ENCODE data around the gene SLC22A3. TPM values are rescaled to one million over a fixed set of nuclear protein-coding genes. Genes with fewer than 3 reads are reported as not detected.
"Not testable (repeated sequence)": the region's sequence is repeated elsewhere in the genome, so short reads cannot be mapped to it uniquely, and the experiment has no call there.

SLC22A3 gene
- polyA plus RNA-seq, 3 donors: 2.8 to 11.3 (median 2.9) TPM

DNA sequence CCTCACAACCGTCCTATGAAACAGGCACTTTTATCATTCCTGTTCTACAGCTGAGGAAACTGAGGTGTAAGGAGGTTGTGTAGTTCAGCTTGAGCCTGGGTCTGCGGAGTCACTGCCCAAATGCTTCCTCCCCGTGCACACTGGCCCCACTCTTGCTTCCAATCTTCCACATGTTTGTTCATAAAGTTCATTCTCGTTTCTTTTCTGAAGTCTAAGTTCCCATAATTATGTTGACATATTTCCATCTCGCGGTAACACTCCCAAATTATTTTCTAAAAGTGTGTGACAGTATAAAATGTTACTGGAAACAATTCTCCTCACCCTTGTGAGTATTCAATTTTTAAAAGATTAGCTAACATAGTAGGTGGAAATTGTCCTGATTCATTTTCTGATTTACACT lies 106.9 kb downstream of the SLC22A3 start:
- no peak overlapping the region for H3K27ac ChIP-seq (ENCODE audit: low read depth, low read length)
- WGBS, 3 donors: 50 to 64% (median 55%) methylated on average over 6 of the region's 6 CpGs

DNA sequence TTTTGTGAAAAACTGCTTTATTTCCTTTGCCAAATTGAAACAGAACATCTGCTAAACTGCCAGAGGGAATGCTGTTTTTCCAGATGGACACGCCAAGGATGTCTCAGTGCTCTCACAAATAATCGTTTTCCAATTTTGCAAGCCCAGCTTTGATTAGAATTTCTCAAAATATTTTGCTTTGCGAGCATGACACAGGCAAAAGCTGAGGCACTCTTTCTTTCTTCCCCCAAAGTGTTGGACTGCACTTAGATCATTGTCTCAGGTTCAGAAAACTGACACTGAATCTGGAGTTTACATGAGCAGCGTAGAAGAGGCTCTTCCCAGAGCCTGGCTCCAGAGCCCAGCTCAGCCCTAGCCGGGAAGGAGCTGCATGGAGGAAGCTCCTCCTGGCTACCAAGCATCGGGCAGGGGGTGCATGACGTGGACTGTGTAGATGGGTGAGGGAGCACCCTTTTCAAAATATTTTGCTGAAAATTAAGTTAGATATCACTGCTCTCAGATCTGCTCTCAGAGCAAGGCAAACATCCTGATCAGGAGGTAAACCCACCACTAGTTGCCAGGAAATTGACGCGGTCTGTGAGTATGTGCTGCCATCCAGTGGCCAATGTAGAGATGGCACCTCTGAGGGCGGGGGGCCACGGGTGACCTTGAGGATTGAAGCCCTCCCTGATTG lies 107.5 kb downstream of the SLC22A3 start:
- 14 to 23% (median 23%) methylated on average over 11 of the region's 11 CpGs for WGBS, 3 donors
- no peak overlapping the region for H3K27ac ChIP-seq (ENCODE audit: low read depth, low read length)

DNA sequence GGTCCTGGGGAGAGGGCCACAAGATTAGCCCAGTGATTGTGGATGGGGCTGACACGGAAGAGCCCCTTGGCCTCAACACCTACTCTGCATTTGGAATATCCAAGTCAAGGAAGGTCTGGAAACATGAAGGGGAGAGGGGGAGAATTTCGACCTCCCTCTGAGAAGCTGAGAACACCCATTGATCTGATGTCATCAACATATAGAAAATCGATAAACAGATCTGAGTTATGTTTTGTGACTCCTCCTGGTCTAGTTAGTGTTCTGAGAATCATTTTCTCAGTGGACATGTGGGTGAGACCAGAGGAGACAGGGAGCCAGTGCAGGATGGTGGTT lies 108.0 kb downstream of the SLC22A3 start:
- WGBS, 3 donors: 20 to 32% (median 28%) methylated on average over 3 of the region's 3 CpGs

DNA sequence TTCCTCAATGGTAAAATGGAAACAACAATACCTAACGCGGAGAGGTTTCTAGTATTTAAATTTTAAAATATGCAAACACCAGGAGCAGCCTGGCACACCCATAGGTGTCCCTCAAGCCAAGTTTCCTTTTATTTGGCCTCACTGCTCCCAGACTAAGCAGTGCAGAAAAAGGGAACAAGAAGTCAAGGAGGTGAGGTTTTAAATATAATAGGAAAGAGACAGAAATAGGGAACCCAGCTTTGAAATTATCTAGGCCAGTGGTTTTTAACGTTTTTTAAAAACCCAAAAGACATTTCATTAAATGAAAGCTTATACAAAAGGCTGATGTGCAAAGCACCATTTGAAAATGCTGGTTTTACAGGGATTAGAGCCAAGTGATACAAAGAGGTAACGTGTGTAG lies 109.6 kb downstream of the SLC22A3 start:
- WGBS, 3 donors: 43 to 64% (median 53%) methylated on average over 4 of the region's 4 CpGs
- H3K27ac ChIP-seq (ENCODE audit: low read depth, low read length): no peak overlapping the region

More for the DNA sequence above, 108.0 kb downstream of the SLC22A3 start:
- no peak overlapping the region for H3K27ac ChIP-seq (ENCODE audit: low read depth, low read length)

DNA sequence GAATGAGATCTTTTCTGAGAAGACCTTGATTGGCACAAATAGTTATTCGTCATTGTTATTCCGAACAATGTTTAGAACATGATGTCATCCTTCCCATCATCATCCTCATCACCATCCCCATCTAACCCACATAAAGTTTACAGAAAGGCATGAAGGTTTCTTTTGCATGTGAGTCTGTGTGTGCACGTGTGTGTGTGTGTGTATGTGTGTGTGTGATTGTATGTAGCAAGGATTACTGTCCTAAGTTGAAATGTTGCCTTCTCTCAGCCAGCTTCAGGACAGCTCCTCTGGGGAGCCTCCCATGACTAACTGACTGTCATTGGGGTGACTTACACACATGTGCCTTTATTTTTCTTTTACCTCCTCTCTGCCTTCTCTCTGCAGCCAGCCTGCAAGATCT lies 113.5 kb downstream of the SLC22A3 start:
- WGBS, 3 donors: 73 to 90% (median 77%) methylated on average over 3 of the region's 3 CpGs
- H3K27ac ChIP-seq (ENCODE audit: low read depth, low read length): no peak overlapping the region

DNA sequence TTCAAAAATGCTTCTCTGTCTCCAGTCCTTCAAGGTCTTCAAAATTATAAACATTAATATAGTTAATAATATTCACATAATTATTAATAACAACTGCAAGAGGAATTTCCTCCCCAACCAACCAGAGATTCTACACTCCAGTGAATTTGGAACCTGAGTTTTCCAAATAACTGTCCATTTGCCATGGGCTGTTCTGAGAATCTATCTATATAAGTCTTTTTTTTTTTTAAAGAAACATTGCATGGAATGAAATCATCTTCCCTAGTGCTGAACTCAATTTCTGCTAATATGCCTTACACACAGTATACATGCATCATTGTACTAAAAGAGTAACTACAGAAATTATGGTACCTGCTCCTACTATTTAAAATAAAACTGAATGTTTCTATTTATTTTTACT lies 113.9 kb downstream of the SLC22A3 start:
- H3K27ac ChIP-seq (ENCODE audit: low read depth, low read length): no peak overlapping the region

DNA sequence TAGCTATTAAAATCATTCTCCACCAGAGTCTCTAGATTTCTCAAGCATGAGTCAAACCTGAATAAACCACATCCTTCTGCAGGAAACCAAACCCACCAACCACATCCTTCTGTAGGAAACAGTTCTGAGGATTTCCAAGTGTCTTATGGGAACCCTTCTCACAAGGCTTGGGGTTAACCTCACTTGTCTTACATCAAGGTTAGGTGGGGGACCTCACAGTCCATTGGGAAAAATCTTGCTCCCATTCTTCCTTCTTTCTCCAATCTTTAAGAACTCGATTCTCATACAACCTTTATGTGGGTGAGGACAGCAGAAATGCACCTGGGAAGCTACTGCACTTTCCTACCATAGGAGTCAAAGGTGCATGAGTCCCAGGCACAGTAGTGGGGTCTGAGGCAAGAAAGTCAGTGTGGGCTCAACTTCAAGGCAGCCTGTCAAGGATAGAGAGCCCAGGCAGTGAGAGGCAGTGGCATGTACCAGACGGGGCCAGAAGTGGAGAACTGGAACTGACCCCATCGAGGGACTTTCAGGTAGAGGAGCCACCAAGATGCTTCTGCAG lies 114.5 kb downstream of the SLC22A3 start:
- H3K27ac ChIP-seq (ENCODE audit: low read depth, low read length): no peak overlapping the region
- WGBS, 3 donors: 58 to 61% (median 60%) methylated on average over 3 of the region's 3 CpGs

DNA sequence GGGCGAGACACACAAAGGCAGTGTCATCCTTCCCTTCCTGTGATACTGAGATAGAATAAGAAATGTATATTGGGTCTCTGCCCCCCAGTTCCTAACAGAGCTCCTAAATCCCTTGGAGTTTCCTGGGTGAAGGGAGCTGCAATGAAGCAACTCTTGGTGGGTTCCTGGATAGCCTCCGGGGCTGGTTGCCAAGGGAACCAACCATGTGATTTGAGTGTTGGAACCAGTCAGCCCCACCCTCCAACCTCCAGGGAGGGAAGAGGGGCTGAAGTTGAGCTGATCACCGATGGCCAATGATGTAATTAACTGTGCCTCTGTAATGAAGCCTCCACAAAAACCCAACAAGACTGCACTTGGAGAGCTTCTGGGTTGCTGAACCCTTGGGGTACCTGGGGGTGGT lies 116.6 kb downstream of the SLC22A3 start:
- WGBS, 3 donors: 72 to 78% (median 77%) methylated on average over 3 of the region's 3 CpGs
- no peak overlapping the region for H3K27ac ChIP-seq (ENCODE audit: low read depth, low read length)

DNA sequence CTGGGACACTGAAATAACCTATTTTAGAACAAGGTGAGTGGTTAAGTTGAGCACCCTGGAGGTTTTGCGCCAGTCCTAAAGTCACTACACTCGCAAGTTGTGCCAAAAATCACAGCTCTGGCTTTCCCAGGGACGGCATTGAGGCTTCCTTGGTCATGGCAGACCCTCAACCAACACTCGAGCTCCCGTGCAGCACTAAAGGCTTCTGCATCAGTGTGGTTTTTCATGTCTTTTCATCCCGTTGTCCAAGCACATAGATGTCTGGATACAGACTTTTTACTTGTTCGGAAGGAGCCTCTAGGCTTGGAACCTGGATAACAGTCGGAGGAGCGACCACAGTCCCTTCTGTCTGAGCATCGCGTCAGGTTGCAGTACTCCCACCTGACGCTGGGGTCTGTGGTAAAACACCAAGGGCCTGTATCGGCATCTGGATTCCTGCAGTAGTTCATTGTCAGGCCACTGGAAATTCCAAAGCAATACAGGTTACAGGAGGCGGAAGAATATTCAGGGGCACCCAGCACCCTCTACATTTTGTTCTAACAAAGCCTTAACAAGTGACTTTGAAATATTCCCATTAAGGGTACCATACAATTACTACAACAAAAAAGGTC lies 119.2 kb downstream of the SLC22A3 start:
- not testable (repeated sequence) for H3K27ac ChIP-seq (ENCODE audit: low read depth, low read length)
- 71 to 82% (median 81%) methylated on average over 14 of the region's 14 CpGs for WGBS, 3 donors

DNA sequence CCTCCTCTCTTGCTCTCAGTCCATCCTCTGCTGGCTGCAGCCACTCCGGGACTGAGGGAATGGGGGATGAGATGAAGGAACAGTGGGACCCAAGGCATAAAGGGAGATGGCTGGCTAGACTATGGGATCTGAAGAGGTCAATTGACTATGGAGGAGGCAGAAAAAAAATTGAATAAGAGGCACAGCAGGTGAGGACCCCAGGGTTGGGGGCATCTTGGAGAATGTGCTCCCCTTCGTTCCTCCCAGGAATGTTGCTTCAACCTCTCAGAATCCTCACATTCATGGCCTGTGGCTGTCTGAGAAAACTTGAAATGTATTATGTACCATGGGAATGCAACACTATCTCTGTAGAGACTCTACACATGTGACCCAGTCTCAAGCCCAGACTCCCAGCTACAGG lies 121.0 kb downstream of the SLC22A3 start:
- WGBS, 3 donors: 45 to 59% (median 53%) methylated on average over 2 of the region's 2 CpGs

DNA sequence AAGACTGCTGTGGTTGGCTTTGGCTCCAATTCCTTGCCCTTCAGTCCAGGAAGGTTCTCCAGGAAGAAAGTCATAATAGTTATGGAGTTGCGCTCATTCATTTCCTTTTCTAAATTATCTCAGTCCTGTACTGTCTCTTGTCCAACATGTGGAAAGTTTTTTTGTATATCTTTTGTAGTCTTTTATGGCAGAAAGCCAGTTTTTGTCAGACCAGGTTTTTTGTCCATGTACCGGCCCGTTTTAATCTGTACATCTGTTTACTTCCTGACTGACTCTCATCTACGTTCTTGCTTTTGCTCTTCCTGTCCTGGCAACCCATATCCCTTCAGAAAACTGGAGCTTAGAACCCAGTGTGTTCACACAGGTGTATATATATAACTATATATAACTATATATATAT lies 127.9 kb downstream of the SLC22A3 start:
- not testable (repeated sequence) for H3K27ac ChIP-seq (ENCODE audit: low read depth, low read length)
- WGBS, 3 donors: 33 to 43% (median 41%) methylated on average over 4 of the region's 4 CpGs

More for the DNA sequence above, 121.0 kb downstream of the SLC22A3 start:
- H3K27ac ChIP-seq (ENCODE audit: low read depth, low read length): no peak overlapping the region

DNA sequence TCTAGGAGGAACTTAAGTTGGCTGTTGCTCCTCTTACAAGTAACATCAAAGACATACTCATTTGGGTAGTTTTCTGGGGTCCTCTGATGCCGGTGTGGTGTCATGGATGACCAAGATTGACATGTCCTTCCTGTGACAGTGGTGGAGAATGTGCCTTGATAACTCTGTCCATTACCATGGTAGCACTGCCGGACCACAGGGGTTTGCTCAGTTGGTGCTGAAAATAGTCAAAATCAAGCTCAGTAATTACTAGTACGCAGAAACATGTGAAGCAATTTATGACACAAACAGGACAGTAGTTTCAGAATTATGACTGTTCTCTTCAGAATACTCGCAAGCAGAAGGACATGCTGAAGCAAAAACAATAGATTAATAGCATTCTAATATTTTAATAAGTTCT lies 128.9 kb downstream of the SLC22A3 start:
- 84 to 97% (median 94%) methylated on average over 3 to 4 of the region's 4 CpGs for WGBS, 3 donors

DNA sequence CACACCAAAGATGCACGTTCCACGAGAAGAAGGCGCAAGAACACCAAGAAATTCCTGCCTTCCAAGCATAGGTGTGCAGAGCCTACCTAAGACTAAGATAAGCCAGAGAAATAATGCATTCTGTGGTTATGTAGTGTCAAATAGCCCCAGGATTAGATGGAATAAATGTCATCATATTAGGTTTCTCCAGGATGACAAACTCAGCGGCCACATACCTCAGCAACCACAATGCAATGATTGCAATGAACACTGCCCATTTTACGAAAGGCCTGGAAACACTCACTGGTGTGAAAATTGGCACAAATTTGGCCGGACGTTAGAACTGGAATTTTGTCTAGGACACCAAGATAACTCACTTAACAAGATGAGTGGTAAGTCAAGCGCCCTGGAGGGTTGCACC lies 129.7 kb downstream of the SLC22A3 start:
- 90% methylated on average over 8 of the region's 8 CpGs for WGBS, 3 donors
- H3K27ac ChIP-seq (ENCODE audit: low read depth, low read length): no peak overlapping the region

More for the DNA sequence above, 128.9 kb downstream of the SLC22A3 start:
- H3K27ac ChIP-seq (ENCODE audit: low read depth, low read length): not testable (repeated sequence)

DNA sequence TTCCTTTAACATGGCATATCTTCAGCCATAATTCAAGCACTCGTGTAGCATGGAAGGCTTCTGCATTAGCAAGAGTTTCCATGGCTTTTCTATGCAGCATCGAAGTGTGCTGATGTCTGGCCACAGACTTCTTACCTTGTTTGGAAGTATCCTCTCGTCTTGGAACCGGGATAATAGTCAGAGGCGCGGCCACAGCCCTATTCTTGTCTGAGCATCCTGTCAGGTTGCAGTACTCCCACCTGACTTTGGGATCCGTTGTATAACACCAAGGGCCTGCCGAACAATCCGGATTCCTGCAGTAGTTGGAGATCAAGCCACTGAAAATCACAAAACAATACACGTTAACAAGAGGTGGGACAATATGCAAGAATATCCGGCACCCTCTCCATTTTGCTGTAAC lies 138.9 kb downstream of the SLC22A3 start:
- 83 to 93% (median 91%) methylated on average over 11 of the region's 11 CpGs for WGBS, 3 donors
- no peak overlapping the region for H3K27ac ChIP-seq (ENCODE audit: low read depth, low read length)

DNA sequence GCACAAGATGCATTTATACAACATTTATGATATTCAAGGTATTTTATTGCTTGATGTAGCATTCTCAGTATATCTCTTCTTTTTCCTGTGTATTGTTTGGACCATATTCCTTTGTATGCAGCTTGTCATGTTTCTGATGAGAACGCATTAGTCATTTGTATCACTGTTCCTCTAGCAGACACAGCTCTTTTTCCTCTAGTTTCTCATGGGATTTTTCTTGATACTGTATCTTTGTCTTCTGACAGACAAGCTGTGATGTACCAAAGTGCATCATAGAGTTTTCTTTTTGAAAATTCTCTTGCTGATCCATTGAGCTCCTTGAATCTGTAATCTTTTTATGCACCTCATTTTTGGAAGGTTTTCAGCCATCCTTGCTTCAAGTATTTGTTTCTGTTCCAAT lies 140.9 kb downstream of the SLC22A3 start:
- 82 to 94% (median 87%) methylated on average over 1 of the region's 1 CpG for WGBS, 3 donors
- no peak overlapping the region for H3K27ac ChIP-seq (ENCODE audit: low read depth, low read length)

DNA sequence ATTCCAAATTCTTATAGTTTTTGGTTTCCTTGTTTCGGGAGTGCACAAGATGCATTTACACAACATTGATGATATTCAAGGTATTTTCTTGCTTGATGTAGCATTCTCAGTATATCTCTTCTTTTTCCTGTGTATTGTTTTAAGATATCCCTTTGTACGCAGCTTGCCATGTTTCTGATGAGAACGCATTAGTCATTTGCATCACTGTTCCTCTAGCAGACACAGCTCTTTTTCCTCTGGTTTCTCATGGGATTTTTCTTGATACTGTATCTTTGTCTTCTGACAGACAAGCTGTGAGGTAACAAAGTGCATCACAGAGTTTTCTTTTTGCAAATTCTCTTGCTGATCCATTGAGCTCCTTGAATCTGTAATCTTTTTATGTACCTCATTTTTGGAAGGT lies 146.4 kb downstream of the SLC22A3 start:
- H3K27ac ChIP-seq (ENCODE audit: low read depth, low read length): no peak overlapping the region
- 84 to 90% (median 87%) methylated on average over 3 of the region's 3 CpGs for WGBS, 3 donors

DNA sequence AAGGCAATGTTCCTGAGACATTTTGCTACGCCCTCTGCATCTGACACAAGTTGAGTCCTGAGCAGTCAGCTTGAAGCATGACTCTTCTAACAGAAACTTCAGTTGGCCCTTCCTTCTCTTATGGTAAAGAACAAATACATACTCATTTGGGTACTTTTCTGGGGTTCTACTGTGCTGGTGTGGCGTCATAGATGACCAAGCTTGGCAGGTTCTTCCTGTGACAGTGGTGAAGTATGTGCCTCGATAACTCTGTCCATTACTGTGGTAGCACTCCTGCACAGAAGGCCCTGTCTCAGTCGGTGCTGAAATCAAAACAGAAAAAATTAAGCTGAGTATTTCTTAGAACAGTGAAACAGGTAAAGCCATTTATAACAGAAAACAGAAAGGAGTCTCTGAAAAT lies 152.5 kb downstream of the SLC22A3 start:
- no peak overlapping the region for H3K27ac ChIP-seq (ENCODE audit: low read depth, low read length)
- whole genome bisulfite sequencing, 3 donors: 85 to 88% (median 86%) methylated on average over 4 of the region's 4 CpGs

Measured in adipose tissue (tissue), 3 donors.